Neural crest cell (in vitro differentiated cells): Measurements from ENCODE around the gene SSR1. TPM values are rescaled to one million over a fixed set of nuclear protein-coding genes. Genes with fewer than 3 reads are reported as not detected.

Source experiments
- DNase-seq: peaks from one replicate; pipeline ENCODE4 v3.0.0; 2021; ENCODE audit warnings: low read depth, mixed read lengths, low spot score
- H3K27ac Mint-ChIP-seq: one replicate; pipeline ENCODE4 v1.8.0; 2021; ENCODE audit warnings: mild to moderate bottlenecking, mixed read lengths; ENCODE audit not compliant: unreplicated experiment
- H3K27me3 Mint-ChIP-seq: 2 replicates; pipeline ENCODE4 v1.8.0; 2021; ENCODE audit warnings: low read depth, mild to moderate bottlenecking, mixed read lengths
- H3K36me3 Mint-ChIP-seq: 2 replicates; pipeline ENCODE4 v1.8.0; 2021; ENCODE audit warnings: low read depth, mild to moderate bottlenecking, mixed read lengths
- H3K4me1 Mint-ChIP-seq: 2 replicates; pipeline ENCODE4 v1.8.0; 2021; ENCODE audit warnings: mixed read lengths
- H3K4me3 Mint-ChIP-seq: one replicate; pipeline ENCODE4 v1.8.0; 2021; ENCODE audit warnings: mild to moderate bottlenecking, mixed read lengths
- H3K9me3 Mint-ChIP-seq: 2 replicates; pipeline ENCODE4 v1.8.0; 2021; ENCODE audit warnings: mixed read lengths
- CTCF ChIP-seq: fragments of 200-600 bp; sonication (generic); conservative IDR thresholded peaks from 2 replicates; pipeline ENCODE4 v1.5.0; 2021; ENCODE audit warnings: antibody characterized with exemption, mild to moderate bottlenecking
- total RNA-seq: library from RNA; stranded (reverse); gene quantifications from 2 replicates; pipeline ENCODE4 v1.2.1, GENCODE V29; 2021

SSR1 gene
- total RNA-seq, 1 donor from 2014 or later: 110 TPM

- Mint-ChIP-seq H3K27ac (no peak overlapping the region), H3K4me3 (no peak overlapping the region), H3K4me1 (peaks cover 8% of the 10 kb centered on the region), H3K36me3 (no peaks in the 10 kb centered on the region), H3K9me3 (no peaks in the 10 kb centered on the region), H3K27me3 (no peaks in the 10 kb centered on the region)
- TF ChIP-seq CTCF: no peak
- no peak for DNase-seq
Observed at GRCh38 chr6:7236306-7237209, 76.4 kb downstream of the SSR1 start.

- no peak for TF ChIP-seq CTCF
Observed at GRCh38 chr6:7235712-7236305, 77.2 kb downstream of the SSR1 start.

GRCh38 chr6:7234547-7234946 lies 78.5 kb downstream of the SSR1 start:
- Mint-ChIP-seq H3K27me3 (no peaks in the 10 kb centered on the region), H3K4me1 (peaks cover 8% of the 10 kb centered on the region), H3K4me3 (no peak overlapping the region), H3K27ac (no peak overlapping the region), H3K9me3 (no peaks in the 10 kb centered on the region), H3K36me3 (no peaks in the 10 kb centered on the region)
- no peak for DNase-seq
- TF ChIP-seq CTCF: no peak

More at GRCh38 chr6:7235712-7236305, 77.2 kb downstream of the SSR1 start:
- DNase-seq: no peak
- Mint-ChIP-seq H3K4me3 (no peak overlapping the region), H3K27ac (no peak overlapping the region), H3K27me3 (no peaks in the 10 kb centered on the region), H3K36me3 (no peaks in the 10 kb centered on the region), H3K9me3 (no peaks in the 10 kb centered on the region), H3K4me1 (peaks cover 8% of the 10 kb centered on the region)

GRCh38 chr6:7232351-7232750 lies 80.6 kb downstream of the SSR1 start:
- no peaks in the 10 kb centered on the region for H3K4me1 Mint-ChIP-seq
- no peak overlapping the region for H3K4me3 Mint-ChIP-seq
- DNase-seq: no peak
- H3K27me3 Mint-ChIP-seq: no peaks in the 10 kb centered on the region
- H3K27ac Mint-ChIP-seq: no peak overlapping the region
- H3K9me3 Mint-ChIP-seq: no peaks in the 10 kb centered on the region
- H3K36me3 Mint-ChIP-seq: peaks cover 2% of the 10 kb centered on the region
- no peak for TF ChIP-seq CTCF

GRCh38 chr6:7230956-7231713 lies 81.9 kb downstream of the SSR1 start:
- peaks cover 2% of the 10 kb centered on the region for H3K36me3 Mint-ChIP-seq
- no peaks in the 10 kb centered on the region for H3K4me1 Mint-ChIP-seq
- no peaks in the 10 kb centered on the region for H3K9me3 Mint-ChIP-seq
- no peak overlapping the region for H3K27ac Mint-ChIP-seq
- no peak overlapping the region for H3K4me3 Mint-ChIP-seq
- TF ChIP-seq CTCF: no peak
- no peak for DNase-seq
- H3K27me3 Mint-ChIP-seq: no peaks in the 10 kb centered on the region
